ENCODE data around the gene WDR72.

DNA sequence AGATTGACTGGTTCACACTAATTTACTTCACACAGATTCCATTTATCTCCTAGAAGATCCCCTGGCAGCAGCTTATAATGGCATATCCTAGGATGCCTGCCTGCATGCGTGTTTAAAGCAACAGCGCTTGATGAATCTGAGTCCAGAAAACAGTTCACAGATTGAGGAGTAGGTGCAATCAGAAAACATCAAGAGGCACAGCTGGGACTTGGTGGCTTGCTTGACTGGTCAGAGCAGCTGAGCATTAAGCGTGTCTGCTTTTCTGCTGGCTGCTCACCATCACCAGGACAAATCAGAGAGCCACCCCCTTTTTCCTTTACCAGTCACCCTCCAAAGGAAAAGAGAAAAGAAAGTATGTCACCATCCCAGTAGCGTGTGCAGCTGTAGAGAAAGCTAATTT, 223.6 kb downstream of the WDR72 start:
- TF ChIP-seq, protein P1, sequence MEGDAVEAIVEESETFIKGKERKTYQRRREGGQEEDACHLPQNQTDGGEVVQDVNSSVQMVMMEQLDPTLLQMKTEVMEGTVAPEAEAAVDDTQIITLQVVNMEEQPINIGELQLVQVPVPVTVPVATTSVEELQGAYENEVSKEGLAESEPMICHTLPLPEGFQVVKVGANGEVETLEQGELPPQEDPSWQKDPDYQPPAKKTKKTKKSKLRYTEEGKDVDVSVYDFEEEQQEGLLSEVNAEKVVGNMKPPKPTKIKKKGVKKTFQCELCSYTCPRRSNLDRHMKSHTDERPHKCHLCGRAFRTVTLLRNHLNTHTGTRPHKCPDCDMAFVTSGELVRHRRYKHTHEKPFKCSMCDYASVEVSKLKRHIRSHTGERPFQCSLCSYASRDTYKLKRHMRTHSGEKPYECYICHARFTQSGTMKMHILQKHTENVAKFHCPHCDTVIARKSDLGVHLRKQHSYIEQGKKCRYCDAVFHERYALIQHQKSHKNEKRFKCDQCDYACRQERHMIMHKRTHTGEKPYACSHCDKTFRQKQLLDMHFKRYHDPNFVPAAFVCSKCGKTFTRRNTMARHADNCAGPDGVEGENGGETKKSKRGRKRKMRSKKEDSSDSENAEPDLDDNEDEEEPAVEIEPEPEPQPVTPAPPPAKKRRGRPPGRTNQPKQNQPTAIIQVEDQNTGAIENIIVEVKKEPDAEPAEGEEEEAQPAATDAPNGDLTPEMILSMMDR (IDR thresholded peaks at IDR 0.05), result no peak
- TF ChIP-seq EP300 (IDR thresholded peaks at IDR 0.05), result no peak
- no peak for TF ChIP-seq POLR2AphosphoS5 (IDR thresholded peaks at IDR 0.05)
- TF ChIP-seq POLR2A (IDR thresholded peaks at IDR 0.05; ENCODE audit: low read depth), result no peak
